OCI-LY1 (cell line): ENCODE data around the gene CNN2.

ENCODE experiments used
- H2AFZ ChIP-seq: fragments of 200-600 bp; sonication (generic), shearing (Covaris generic); 2 replicates; pipeline ENCODE4 v1.6.0; 2014; ENCODE audit warnings: antibody characterized with exemption, mild to moderate bottlenecking, low read length
- H3F3A ChIP-seq: fragments of 200-600 bp; sonication (generic), shearing (Covaris generic); 2 replicates; pipeline ENCODE4 v1.6.0; 2014; ENCODE audit warnings: mild to moderate bottlenecking, antibody characterized with exemption, low read length, moderate library complexity; ENCODE audit not compliant: insufficient read depth
- H3K27ac ChIP-seq: fragments of 200-600 bp; sonication (generic); 2 replicates; pipeline ENCODE4 v1.5.1; 2014; ENCODE audit warnings: low read length, mixed run types, mild to moderate bottlenecking, low read depth; ENCODE audit not compliant: poor library complexity, severe bottlenecking
- H3K27me3 ChIP-seq: fragments of 200-600 bp; sonication (generic); 2 replicates; pipeline ENCODE4 v1.6.0; 2014; ENCODE audit warnings: antibody characterized with exemption, mild to moderate bottlenecking, low read length, moderate library complexity; ENCODE audit not compliant: insufficient read depth
- H3K36me3 ChIP-seq: fragments of 200-600 bp; sonication (generic); 2 replicates; pipeline ENCODE4 v1.6.1; 2014; ENCODE audit warnings: mild to moderate bottlenecking, antibody characterized with exemption, low read length, moderate library complexity, mixed read lengths; ENCODE audit not compliant: insufficient read depth
- H3K4me1 ChIP-seq: fragments of 200-600 bp; sonication (generic); 2 replicates; pipeline ENCODE4 v1.5.1; 2014; ENCODE audit warnings: mild to moderate bottlenecking, low read length, moderate library complexity; ENCODE audit not compliant: insufficient read depth, severe bottlenecking
- H3K4me2 ChIP-seq: fragments of 200-600 bp; sonication (generic), shearing (Covaris generic); 2 replicates; pipeline ENCODE4 v1.6.1; 2014; ENCODE audit warnings: low read length
- H3K4me3 ChIP-seq: fragments of 200-600 bp; sonication (generic); 2 replicates; pipeline ENCODE4 v1.5.1; 2014; ENCODE audit warnings: low read length, low read depth, mild to moderate bottlenecking, mixed read lengths; ENCODE audit not compliant: poor library complexity, severe bottlenecking
- H3K79me2 ChIP-seq: fragments of 200-600 bp; shearing (Covaris generic); 2 replicates; pipeline ENCODE4 v1.6.1; 2016; ENCODE audit warnings: mixed run types, low read length, mixed read lengths; ENCODE audit not compliant: insufficient read depth
- H3K9ac ChIP-seq: fragments of 200-600 bp; sonication (generic), shearing (Covaris generic); 2 replicates; pipeline ENCODE4 v1.6.1; 2014; ENCODE audit warnings: mild to moderate bottlenecking, low read length, mixed read lengths
- H3K9me2 ChIP-seq: fragments of 200-600 bp; sonication (generic), shearing (Covaris generic); 2 replicates; pipeline ENCODE4 v1.6.1; 2014; ENCODE audit warnings: low read depth, mild to moderate bottlenecking, low read length, mixed read lengths
- H3K9me3 ChIP-seq: fragments of 200-600 bp; shearing (Covaris generic); 2 replicates; pipeline ENCODE4 v1.6.1; 2014; ENCODE audit warnings: low read length, mixed read lengths
- H4K20me1 ChIP-seq: fragments of 200-600 bp; sonication (generic), shearing (Covaris generic); 2 replicates; pipeline ENCODE4 v1.6.0; 2016; ENCODE audit warnings: mild to moderate bottlenecking, low read length; ENCODE audit not compliant: insufficient read depth
- CTCF ChIP-seq: fragments of 200-600 bp; sonication (generic), shearing (Covaris generic); IDR thresholded peaks from 2 replicates; pipeline ENCODE4 v1.5.1; 2017; ENCODE audit warnings: mild to moderate bottlenecking, antibody characterized with exemption, low read length, moderate library complexity, mixed read lengths
- EZH2 ChIP-seq: fragments of 200-600 bp; sonication (generic), shearing (Covaris generic); IDR thresholded peaks from 2 replicates; pipeline ENCODE4 v1.8.0; 2017; ENCODE audit warnings: borderline replicate concordance, mixed run types, mild to moderate bottlenecking, antibody characterized with exemption, low read length, moderate library complexity, mixed read lengths

Gene CNN2

DNA sequence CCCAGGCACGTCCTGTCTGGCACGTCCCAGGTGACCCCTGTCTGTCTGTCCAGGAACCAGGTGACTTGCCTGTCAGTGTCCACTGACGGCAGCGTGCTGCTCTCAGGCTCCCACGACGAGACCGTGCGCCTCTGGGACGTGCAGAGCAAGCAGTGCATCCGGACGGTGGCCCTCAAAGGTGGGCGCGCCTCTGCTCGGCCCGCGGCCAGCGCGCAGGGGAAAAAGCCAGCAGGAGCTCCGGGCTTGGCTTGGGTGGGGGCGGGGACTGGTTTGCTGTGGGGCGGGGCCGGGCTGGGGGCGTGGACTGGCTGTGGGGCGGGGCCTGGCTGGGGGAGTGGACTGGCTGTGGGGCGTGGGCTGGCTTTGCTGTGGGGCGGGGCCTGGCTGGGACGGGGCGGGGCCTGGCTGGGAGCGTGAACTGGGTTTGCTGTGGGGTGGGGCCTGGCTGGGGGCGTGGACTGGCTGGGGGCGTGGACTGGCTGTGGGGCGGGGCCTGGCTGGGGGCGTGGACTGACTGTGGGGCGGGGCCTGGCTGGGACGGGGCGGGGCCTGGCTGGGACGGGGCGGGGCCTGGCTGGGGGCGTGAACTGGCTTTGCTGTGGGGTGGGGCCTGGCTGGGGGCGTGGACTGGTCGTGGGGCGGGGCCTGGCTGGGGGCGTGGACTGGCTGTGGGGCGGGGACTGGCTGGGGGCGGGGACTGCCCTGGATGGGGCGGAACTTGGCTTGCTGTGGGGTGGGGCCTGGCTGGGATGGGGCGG is 35.1 kb upstream of the CNN2 start:
- Histone ChIP-seq H3F3A (no peaks in the 10 kb centered on the region), H3K4me2 (no peak overlapping the region), H2AFZ (no peak overlapping the region), H3K4me3 (no peak overlapping the region), H3K79me2 (no peaks in the 10 kb centered on the region), H3K27ac (no peak overlapping the region), H3K9ac (no peak overlapping the region), H4K20me1 (no peaks in the 10 kb centered on the region), H3K9me2 (no peaks in the 10 kb centered on the region), H3K27me3 (no peaks in the 10 kb centered on the region; the same call in 1 of the 2 replicates), H3K4me1 (no peaks in the 10 kb centered on the region), H3K36me3 (peaks cover 39% of the 10 kb centered on the region), H3K9me3 (no peaks in the 10 kb centered on the region)
- TF ChIP-seq CTCF (no peak), EZH2 (no peak)

DNA sequence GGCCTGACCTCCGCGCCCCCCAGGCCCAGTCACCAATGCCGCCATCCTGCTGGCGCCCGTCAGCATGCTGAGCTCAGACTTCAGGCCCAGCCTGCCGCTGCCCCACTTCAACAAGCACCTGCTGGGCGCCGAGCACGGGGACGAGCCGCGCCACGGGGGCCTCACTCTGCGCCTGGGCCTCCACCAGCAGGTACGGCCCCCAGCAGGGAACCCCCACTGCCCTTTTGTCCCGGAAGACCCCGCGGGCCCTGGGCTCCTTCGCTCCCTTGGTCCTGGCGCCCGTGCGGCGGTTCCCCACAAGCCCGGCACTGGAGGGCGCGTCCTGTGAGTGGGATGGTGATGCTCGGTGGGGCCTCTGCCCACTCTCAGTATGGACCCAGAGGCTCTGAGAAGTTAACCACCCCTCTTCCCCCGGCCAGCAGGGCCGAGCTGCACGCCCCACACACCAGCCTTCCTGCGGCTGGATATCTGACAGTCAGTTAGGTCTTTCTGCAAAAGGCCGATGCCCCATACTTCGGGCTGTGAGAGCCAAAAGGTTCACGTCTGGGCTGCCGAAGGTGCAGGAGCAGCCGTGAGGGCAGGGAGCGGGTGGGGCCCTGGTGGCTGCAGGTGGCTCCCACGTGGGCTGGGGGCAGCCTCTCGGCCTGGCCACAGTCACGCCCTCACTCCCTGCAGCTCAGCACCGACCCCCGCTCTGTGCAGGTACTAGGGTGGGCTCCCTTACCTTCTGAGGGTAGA is 34.3 kb upstream of the CNN2 start:
- Histone ChIP-seq H3K4me3 (no peak overlapping the region), H3K36me3 (peaks cover 35% of the 10 kb centered on the region), H3K4me2 (no peak overlapping the region), H3K9me3 (no peaks in the 10 kb centered on the region), H3K27ac (no peak overlapping the region), H3K79me2 (no peaks in the 10 kb centered on the region), H3K27me3 (no peaks in the 10 kb centered on the region; the same call in 1 of the 2 replicates), H2AFZ (no peak overlapping the region), H4K20me1 (no peaks in the 10 kb centered on the region), H3K9ac (no peak overlapping the region), H3F3A (no peaks in the 10 kb centered on the region), H3K4me1 (no peaks in the 10 kb centered on the region), H3K9me2 (no peaks in the 10 kb centered on the region)
- TF ChIP-seq EZH2 (no peak), CTCF (no peak)

DNA sequence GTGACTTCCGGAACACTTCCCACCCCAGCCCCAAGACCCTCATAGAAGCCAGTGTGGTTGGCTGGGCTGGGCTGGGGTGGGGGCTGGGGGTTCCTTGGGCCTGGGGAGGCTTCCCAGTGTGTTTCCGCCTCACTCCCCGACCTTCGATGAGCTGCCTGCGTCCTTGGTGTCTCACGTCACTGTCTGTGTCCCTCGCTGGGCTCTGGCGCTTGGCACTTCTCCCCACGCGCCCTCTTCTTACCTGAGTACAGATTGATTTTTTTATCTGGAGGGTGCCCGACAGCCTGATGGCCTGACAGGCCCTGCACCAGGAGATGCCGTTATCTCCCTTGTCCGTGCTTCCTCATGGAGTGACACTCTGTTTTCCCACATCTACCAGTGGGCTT is 33.7 kb upstream of the CNN2 start:
- Histone ChIP-seq H3K27me3 (no peaks in the 10 kb centered on the region; the same call in 1 of the 2 replicates), H3K4me1 (no peaks in the 10 kb centered on the region), H3K79me2 (no peaks in the 10 kb centered on the region), H3K9ac (no peak overlapping the region), H3K36me3 (peaks cover 35% of the 10 kb centered on the region), H3K27ac (no peak overlapping the region), H3K9me3 (no peaks in the 10 kb centered on the region), H4K20me1 (no peaks in the 10 kb centered on the region), H3F3A (no peaks in the 10 kb centered on the region), H3K4me2 (no peak overlapping the region), H3K9me2 (no peaks in the 10 kb centered on the region), H2AFZ (no peak overlapping the region), H3K4me3 (no peak overlapping the region)
- TF ChIP-seq CTCF (no peak), EZH2 (no peak)
